D341Med (cell line): ENCODE data around the gene ADD1.

ENCODE experiments used
- DNase-seq: peaks from one replicate; pipeline ENCODE4 v3.0.0; 2012; ENCODE audit warnings: low spot score

ADD1 gene

GRCh38 chr4:2805712-2806389 lies 37.8 kb upstream of the ADD1 start:
- no peak for DNase-seq

GRCh38 chr4:2806390-2807355 lies 37.0 kb upstream of the ADD1 start:
- no peak for DNase-seq

- no peak for DNase-seq
These were observed 36.1 kb upstream of the ADD1 start for GRCh38 chr4:2807571-2807970.

GRCh38 chr4:2808001-2808400 lies 35.6 kb upstream of the ADD1 start:
- DNase-seq: no peak

- DNase-seq: no peak
These were observed 33.9 kb upstream of the ADD1 start for GRCh38 chr4:2809610-2810180.

- DNase-seq: no peak
These were observed 33.3 kb upstream of the ADD1 start for GRCh38 chr4:2810388-2810787.

- DNase-seq: no peak
These were observed 31.6 kb upstream of the ADD1 start for GRCh38 chr4:2811830-2812611.

- no peak for DNase-seq
These were observed 30.9 kb upstream of the ADD1 start for GRCh38 chr4:2812612-2813354.

GRCh38 chr4:2813446-2814405 lies 29.9 kb upstream of the ADD1 start:
- no peak for DNase-seq

GRCh38 chr4:2814627-2815270 lies 28.9 kb upstream of the ADD1 start:
- DNase-seq: no peak

GRCh38 chr4:2816401-2816954 lies 27.2 kb upstream of the ADD1 start:
- DNase-seq: no peak

GRCh38 chr4:2817137-2817536 lies 26.5 kb upstream of the ADD1 start:
- DNase-seq: no peak

GRCh38 chr4:2817701-2818350 lies 25.8 kb upstream of the ADD1 start:
- peak; percentile 91 for DNase-seq

GRCh38 chr4:2818351-2818939 lies 25.2 kb upstream of the ADD1 start:
- no peak for DNase-seq

- DNase-seq: no peak
These were observed 24.1 kb upstream of the ADD1 start for GRCh38 chr4:2819244-2820215.

- DNase-seq: no peak
These were observed 23.2 kb upstream of the ADD1 start for GRCh38 chr4:2820216-2820982.
